SKM-1 (cell line): ENCODE data around the gene TRIM72.
"Not testable (repeated sequence)": the region's sequence is repeated elsewhere in the genome, so short reads cannot be mapped to it uniquely, and the experiment has no call there.

Experiments used
- DNase-seq: peaks from one replicate; lab custom pipeline; 2025; ENCODE audit not compliant: unreplicated experiment; lab: John Stamatoyannopoulos, UW

Gene TRIM72

GRCh38 chr16:31213877-31214707 is at the start of gene TRIM72:
TSS of gene TRIM72 (plus strand) at chr16:31214119. CDS start at chr16:31214739, 620 bp downstream.
- no peak for DNase-seq

GRCh38 chr16:31167315-31167714 is 46.6 kb upstream of the TRIM72 start:
- no peak for DNase-seq

- no peak for DNase-seq
Observed at GRCh38 chr16:31168848-31169247, 45.1 kb upstream of the TRIM72 start.

GRCh38 chr16:31170048-31170447 is 43.9 kb upstream of the TRIM72 start:
- not testable (repeated sequence) for DNase-seq

- peak; percentile 32 for DNase-seq
Observed at GRCh38 chr16:31177136-31177535, 36.8 kb upstream of the TRIM72 start.

- no peak for DNase-seq
Observed at GRCh38 chr16:31179219-31179746, 34.6 kb upstream of the TRIM72 start.

- DNase-seq: peak; percentile 85
Observed at GRCh38 chr16:31179747-31180459, 34.0 kb upstream of the TRIM72 start, which contains the start of gene FUS. TSS of gene FUS (plus strand) at chr16:31180139. CDS start at chr16:31180215, 76 bp downstream.

- no peak for DNase-seq
Observed at GRCh38 chr16:31181102-31181830, 32.7 kb upstream of the TRIM72 start.

- no peak for DNase-seq
Observed at GRCh38 chr16:31182391-31182790, 31.5 kb upstream of the TRIM72 start.

- no peak for DNase-seq
Observed at GRCh38 chr16:31183432-31184428, 30.2 kb upstream of the TRIM72 start.

GRCh38 chr16:31184888-31185287 is 29.0 kb upstream of the TRIM72 start:
- DNase-seq: no peak

- no peak for DNase-seq
Observed at GRCh38 chr16:31185339-31185738, 28.6 kb upstream of the TRIM72 start.

- DNase-seq: no peak
Observed at GRCh38 chr16:31186176-31186575, 27.7 kb upstream of the TRIM72 start.

- no peak for DNase-seq
Observed at GRCh38 chr16:31186930-31187807, 26.8 kb upstream of the TRIM72 start.

- no peak for DNase-seq
Observed at GRCh38 chr16:31187808-31188189, 26.1 kb upstream of the TRIM72 start.

GRCh38 chr16:31188450-31189411 is 25.2 kb upstream of the TRIM72 start:
- DNase-seq: no peak

GRCh38 chr16:31189412-31189778 is 24.5 kb upstream of the TRIM72 start:
- DNase-seq: no peak

- no peak for DNase-seq
Observed at GRCh38 chr16:31190061-31190460, 23.9 kb upstream of the TRIM72 start.
